NCI-H2196 treated with DMSO at 0.1 percent for 48 hours (cell line): ENCODE measurements around the gene TXNRD3.
"Not testable (repeated sequence)": the region's sequence is repeated elsewhere in the genome, so short reads cannot be mapped to it uniquely, and the experiment has no call there.

ENCODE experiments used
- DNase-seq: peaks from one replicate; lab custom pipeline; 2025; ENCODE audit not compliant: unreplicated experiment; lab: John Stamatoyannopoulos, UW

TXNRD3 gene

DNA sequence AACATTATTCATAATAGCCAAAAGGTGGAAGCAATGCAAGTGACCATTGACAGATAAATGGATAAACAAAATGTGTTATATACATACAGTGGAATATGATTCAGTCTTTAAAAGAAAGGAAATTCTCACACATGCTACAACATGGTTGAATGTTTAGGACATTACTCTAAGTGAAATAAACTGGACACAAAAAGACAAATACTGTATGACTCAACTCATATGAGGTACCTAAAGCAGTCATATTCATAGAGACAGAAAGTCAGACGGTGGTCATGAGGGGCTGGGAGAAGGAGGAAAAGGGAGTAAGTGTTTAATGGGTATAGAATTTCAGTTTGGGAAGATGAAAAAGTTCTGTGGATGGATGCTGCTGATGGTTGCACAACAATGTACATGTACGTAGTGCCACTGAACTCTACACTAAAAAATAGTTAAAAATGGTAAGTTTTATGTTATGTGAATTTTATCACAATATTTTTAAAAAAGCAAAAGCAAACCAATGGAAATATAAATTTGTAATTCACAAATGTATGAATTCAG is 5.3 kb downstream of the TXNRD3 start:
- DNase-seq, result no peak

DNA sequence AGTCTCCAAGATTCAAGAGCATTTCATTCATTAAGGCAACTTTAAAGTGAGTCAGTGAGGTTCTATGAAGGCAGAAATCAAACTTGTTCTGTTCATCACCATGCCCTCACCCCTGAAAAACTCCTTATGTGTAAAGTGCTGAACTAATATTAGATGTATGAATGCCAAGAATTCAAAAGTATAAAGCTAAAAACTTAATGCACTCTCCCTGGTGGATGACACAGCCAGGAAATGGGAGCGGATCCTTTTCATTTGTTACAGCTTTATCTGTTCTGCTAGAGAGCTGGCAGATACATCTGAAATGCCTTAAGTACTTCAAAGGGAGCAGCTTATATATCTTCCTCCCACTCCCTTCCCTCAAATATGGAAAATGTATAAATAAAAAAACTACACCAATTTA is 8.2 kb downstream of the TXNRD3 start:
- no peak for DNase-seq

DNA sequence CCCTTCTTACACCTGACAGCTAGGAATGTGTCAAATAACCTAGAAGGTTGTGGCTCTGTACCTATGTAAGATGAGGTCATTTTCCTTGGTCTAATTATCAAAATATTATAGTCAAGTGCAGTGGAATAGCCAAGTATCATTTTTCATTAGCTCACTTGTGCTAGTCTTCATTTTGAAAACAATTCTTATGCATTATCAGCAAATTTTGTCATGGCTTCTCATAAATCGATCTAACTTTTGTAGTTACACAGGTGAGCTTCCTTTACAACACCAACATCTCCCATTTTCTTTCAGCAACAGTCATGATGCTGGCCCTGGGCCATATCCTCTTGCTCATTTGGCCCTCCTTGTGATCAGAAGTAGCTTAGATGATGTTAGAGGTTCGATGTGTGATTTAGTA is 10.3 kb downstream of the TXNRD3 start:
- no peak for DNase-seq

DNA sequence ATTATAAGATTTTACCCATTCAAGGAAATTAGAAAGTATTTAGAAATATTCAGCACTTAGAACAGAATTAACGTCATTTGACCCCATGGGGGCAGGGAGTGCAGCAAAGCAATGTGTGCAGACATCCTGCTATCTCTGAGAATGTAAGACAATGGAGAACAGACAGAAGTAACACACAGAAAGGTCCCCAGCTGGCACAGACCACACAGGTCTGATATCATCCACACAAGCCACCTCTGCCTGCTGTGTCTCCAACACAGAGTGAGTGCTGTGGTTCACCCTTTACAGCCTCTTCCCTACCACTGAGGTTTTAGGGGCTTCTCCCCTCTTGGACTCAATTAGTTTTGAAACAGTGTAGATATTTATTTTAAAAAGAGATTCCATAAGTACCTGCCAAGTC is 16.1 kb downstream of the TXNRD3 start:
- no peak for DNase-seq

DNA sequence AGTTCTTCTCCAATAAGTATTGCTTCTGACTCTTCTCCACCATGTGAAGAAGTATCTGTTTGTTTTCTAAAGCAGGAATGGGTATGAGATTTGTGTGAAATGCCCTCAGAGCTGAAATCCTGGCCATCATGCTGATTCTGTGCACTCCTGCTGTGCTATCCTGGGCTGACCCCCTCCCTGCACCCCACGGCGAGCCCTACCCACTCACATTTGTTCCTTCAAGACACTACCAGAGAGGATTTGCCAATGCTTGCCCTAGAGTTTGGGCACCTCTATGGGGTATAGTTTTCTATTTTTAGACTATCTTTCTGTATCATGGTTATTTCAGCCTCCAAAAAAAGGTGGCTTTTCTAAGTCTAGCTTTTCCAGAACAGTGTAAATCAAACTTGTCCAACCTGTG is 18.5 kb downstream of the TXNRD3 start:
- DNase-seq, result no peak

DNA sequence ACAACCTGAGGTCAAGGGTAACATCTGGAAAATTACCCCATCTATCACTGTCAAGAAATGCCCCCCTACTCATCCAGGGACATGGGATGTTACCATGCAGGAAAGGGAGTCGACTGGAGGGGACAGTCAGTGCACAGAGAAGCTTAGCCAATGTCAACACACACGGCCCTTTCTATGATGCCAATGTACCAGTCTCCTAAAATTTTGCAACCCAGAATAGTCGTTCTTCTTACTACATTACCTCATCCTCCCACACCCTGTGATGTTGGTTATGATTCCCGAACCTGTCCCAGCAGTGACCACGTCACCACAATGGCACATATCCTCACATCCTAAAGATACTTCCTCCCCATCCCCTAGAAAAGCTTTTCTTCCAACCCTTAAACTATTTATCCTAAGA is 20.1 kb downstream of the TXNRD3 start:
- no peak for DNase-seq

DNA sequence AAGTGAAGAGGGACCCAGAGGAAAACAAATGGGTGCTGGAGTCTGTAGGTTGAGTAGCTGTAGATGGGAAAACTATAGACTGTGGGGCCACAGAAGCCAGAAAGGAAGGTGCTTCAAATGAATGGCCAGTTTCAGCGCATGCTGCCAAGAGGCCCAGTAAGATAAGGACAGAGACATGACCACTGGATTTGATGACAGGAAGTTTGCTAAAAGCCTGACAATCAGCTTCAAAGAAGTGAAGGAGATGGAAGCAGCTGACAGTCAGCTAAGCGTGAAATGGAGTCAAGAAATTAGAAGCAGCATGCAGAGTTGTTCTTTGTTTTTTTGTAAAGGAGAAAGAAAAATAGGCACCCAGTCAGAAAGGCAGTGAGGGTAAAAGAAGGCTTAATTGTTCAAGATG is 24.9 kb downstream of the TXNRD3 start:
- DNase-seq, result no peak

DNA sequence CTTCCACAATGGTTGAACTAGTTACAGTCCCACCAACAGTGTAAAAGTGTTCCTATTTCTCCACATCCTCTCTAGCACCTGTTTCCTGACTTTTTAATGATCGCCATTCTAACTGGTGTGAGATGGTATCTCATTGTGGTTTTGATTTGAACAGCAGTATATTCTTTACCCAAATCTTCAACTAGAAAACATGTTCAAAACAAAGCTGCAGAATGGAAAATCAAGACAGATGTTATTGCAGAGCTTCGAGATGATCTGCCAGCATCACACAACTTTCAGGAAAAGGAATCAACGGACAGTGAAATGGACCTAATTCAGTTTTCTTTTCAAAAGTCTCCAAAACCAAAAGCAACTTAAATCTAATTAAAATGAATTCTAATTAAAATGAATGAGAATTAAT is 29.2 kb downstream of the TXNRD3 start:
- not testable (repeated sequence) for DNase-seq

DNA sequence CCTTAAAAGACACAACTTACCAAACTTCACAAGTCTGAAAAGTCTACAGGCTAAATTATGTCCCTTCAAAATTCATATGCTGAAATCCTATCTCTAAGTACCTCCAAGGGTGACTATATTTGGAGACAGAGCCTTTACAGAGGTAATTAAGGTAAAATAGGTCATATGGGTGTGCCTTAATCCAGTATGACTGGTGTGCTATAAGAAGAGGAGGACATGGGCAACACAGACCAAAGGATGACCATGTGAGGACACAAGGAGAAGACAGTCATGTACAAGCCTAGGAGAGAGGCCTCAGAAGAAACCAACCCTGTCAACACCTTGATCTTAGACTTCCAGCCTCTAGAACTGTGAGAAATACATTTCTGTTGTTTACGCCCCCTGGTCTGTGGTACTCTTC is 32.2 kb downstream of the TXNRD3 start:
- DNase-seq, result no peak

DNA sequence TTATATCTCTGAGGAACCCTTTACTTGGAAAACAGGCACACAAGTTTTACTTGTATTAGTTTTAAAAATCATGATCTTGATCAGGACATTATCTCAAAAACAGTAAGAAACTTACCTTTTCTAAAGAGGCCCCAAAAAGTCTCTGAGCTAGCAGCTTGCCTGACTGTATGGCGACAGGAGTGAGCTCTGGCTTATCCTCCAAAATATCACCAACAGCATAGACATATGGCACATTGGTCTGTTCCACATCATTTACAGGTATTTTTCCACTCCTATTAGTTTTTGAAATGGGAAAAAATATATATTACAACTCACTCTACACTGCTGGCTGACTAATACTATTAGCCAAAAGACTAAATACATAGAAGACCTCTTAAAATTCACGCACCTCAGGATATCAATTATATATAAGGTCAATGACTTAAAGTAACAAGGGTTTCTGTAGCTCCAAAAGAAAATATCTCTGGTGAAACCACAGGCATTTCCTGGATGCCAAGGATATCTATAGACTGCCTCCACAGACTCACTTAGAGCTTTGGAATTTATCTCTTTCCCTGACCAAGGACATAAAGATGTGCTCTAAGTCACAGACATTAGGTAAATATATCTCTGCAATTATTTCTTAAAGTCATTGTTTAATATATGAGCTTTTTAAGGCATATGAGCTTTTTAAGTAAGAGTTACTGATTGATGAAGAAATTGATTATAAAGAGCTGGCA is 33.1 kb downstream of the TXNRD3 start:
- no peak for DNase-seq

DNA sequence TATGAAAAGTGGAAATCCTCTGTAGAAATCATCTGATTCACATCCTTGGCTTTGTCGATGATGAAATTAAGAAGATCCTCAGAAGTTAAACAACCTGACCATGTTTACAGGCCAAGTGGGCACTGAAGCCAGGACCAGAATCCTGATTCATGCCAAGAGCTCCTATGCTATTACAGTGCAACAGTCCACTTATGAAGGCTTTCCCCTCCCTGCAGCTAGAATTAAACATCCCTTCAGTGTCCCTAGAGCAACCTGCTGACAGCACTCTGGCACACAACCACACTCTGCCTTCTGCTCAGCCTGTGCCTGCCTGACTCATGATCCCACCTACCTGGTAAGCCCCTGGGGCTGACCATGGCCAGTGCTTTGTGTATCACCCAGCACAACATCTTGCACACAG is 33.8 kb downstream of the TXNRD3 start:
- DNase-seq, result no peak

DNA sequence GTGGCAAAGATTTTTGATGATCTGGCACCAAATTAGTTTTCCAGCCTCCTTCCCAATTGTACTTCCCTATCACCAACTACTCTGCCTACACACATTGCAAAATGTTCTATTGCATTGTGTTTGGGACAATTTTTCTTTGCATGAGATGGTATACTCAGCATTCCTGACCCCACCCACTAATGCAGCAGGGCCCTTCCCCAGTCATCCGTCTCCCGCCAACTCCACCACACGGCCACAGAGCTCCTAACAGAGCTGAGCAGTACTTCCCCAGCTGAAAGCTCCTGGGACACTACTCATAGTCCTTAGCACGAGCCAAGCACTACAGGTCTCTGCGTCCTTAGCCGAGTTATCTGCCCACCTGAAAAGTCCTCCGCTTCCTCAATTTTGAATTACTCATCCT is 34.2 kb downstream of the TXNRD3 start:
- no peak for DNase-seq

DNA sequence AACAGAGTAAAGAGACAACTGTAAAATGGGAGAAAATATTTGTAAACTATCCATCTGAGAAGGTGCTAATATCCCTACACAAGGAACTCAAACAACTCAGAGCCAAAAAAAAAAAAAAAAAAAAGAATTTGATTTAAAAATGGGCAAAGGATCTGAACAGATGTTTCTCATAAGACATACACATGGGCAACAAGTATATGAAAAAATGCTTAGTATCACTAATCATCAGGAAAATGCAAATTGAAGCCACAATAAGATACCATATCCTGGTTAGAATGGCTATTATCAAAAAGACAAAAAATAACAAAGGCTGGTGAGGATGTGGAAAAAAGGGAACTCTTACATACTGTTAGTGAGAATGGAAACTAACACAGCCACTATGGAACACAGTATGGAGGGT is 36.2 kb downstream of the TXNRD3 start:
- DNase-seq, result no peak

DNA sequence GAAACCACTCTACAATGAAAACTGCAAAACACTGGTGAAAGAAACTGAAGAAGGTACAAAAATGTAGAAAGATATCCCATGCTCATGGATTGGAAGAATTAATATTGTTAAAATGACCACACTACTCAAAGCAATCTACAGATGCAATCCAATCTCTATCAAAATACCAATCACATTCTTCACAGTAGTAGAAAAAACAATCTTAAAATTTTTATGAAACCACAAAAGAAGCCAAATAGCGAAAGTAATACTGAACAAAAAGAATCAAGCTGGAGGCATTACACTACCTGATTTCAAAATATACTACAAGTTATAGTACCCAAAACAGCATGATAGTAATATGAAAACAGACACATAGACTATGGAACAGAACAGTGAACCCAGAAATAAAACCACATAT is 36.9 kb downstream of the TXNRD3 start:
- no peak for DNase-seq

DNA sequence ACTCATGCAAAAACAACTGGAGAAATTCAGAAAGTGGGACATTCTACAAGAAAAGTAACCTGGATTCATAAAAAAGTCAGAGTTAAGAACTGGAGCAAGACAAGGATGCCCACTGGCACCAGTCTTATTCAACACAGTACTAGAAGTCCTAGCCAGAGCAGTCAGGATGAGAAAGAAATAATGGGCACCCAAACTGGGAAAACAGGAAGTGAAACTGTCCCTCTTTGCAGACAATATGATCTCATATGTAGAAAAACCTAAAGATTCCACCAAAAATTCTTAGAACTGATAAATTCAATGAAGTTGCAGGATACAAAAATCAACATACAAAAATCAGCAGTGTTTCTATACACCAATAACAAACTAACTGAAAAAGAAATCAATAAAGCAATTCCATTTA is 37.4 kb downstream of the TXNRD3 start:
- no peak for DNase-seq

DNA sequence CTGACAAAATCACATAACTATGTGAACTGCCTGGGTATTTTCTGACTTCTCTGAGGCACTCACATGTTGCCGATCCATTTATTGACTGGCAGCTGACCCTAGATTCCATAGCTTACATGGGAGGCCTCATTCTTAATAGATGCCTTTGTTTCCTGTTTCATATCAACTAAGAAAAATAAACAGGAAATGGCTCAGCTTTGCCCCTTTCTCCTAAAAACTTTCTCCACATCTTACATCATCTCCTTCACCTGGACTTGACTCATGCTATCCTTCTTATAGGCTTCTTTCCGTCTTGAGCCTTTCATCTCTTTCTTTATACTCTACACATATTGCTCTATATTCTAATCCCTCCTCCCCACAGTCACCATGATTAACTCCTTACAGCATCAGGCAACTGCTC is 38.0 kb downstream of the TXNRD3 start:
- no peak for DNase-seq

DNA sequence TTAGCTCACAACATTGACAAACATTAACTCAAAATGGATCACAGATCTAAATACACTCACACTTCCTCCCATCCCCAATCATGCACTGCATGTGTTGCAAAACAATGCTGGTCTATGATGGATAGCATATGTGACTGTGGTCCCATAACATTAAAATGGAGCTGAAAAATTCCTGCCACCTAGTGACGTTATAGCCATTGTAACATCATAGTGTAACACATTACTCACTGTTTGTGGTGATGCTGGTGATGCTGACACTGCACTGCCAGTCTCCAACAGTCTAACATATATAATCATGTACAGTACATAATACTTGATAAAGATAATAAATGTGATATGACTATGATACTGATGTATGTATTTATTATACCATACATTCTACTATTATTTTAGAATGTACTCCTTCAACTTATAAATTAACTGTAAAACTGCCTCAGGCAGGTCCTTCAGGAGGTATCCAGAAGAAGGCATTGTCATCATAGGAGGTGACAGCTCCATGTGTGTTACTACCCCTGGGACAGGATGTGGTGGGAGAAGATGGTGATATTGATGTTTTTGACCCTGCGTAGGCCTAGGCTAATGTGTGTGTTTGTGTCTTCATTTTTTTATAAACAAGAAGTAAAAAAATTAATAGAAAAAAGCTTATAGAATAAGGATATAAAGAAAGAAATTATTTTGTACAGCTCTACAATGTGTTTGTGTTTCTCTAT is 41.3 kb downstream of the TXNRD3 start:
- no peak for DNase-seq

DNA sequence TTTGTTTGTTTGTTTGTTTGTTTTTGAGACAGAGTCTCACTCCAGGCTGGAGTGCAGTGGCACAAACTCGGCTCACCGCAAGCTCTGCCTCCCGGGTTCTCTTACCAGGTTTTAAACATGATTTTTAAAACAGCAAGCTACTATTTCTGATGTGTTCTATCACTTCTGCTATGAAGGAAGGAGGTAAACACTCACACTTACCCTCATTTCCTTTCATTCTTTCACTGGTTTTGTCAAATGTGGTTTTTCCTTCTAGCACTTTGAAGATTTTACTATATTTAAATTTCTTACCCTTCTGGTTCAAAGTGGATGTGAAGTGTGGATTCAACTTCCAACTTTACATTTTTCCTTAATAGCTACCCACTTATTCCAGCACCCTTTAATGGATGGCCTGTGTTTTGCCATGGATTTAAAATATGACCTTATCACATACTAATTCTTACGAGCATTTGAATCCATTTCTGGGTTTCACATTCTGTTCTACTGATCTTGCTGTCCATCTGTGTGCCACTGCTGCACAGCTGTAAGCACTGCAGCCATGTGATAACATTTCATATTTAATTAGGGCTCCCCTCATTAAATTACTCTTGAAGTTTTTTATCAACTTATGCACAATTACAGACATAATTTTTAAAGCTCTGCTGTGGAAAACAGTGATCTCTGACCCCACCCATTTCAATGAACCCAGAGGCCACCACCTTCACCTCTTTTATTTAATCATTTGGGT is 42.3 kb downstream of the TXNRD3 start:
- DNase-seq, result no peak

DNA sequence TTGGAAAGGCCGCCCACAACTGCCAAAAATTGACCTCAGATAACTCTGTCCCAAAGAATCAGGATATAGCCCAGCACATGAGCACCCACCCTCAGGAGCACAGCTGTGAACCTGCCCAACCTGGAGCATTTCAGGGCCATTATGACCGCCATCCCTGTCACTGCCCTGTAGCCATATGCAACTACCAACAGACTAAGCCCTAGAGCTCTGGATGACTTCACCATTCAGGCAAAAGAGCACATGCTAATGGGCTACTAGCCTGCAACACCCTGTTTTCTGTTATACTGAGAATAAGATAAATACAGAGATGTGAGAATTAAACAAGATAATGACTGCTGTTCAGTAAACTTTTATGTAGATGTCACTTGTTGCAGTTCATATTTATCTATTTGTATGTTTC is 45.0 kb downstream of the TXNRD3 start:
- no peak for DNase-seq

DNA sequence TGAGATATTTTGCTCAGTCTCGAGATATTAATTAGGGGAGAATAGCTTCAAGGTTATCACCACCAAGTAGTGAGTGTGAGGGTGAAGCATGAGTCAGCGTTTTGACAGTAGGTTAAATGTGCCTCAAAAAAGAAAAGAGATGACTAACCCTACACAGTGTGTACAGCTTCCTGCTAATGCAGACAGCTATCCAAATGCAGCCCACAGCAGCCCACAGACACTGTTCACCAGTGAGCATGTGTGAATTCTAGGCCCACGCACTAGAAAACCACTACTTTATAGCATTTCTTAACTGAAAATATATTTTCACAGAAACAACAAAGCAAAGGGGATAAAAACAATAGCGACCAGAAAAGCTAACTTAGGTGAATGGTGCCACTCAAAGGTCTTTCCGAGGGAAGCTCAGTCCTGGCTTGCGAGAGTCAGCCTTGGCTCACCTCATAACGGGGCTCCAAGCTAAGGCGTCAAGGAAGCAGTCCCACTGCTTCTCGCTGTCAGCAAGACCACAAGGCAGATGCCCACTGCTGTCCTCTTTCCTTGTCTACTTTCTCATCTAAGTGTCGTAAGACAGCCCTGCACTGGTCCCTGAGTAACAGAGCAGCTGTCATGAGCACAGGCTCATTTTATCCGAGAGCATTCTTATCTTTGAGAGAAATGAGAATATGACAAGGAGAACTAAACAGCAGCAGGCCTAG is 47.6 kb downstream of the TXNRD3 start:
- DNase-seq, result no peak

DNA sequence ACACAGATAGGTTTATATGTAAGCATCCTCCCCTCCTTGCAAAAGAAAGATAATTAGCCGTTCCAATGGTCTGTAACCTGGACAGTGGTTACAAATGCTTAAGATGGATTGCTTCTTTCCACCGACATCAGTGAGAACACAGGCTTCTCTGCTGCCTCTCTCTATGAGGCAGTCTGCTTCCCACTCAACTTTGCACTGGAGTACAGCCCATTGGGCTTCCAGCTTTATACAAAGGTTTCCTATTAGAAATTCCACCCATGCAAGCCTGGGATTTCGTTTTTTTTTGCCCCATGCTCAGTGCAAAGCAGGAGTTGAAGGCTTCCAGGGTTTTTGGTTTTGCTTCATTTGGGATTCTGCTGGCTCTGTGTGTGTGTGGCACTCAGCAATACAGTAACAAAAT is 48.9 kb downstream of the TXNRD3 start:
- no peak for DNase-seq
